Measurements from ENCODE around the gene CARD8. TPM values are rescaled to one million over a fixed set of nuclear protein-coding genes. Genes with fewer than 3 reads are reported as not detected.
A peak's percentile ranks its signal among the peaks of the same experiment; 100 is the strongest.
"Not testable (repeated sequence)": the region's sequence is repeated elsewhere in the genome, so short reads cannot be mapped to it uniquely, and the experiment has no call there.

CARD8 gene
- total RNA-seq, 3 donors from 2014 or later = 22.7 to 41.4 (median 28.8) TPM

- Histone ChIP-seq H3K36me3 (ENCODE audit: low read depth) (no peaks in the 10 kb centered on the region), H3K4me3 (no peak overlapping the region), H3K9me3 (no peaks in the 10 kb centered on the region), H3K4me1 (ENCODE audit: low read depth) (peaks cover 7% of the 10 kb centered on the region)
- DNase-seq (no peak), ATAC-seq (no peak)
- no peak for TF ChIP-seq CTCF (IDR thresholded peaks at IDR 0.05)
- intact Hi-C loops (cut with DNase I, micrococcal nuclease) = no loop called here
These were observed 18.5 kb upstream of the CARD8 start for GRCh38 chr19:48274173-48274572.

- peak; percentile 72 for ATAC-seq
- Histone ChIP-seq H3K4me1 (ENCODE audit: low read depth) (peaks cover 7% of the 10 kb centered on the region), H3K36me3 (ENCODE audit: low read depth) (no peaks in the 10 kb centered on the region), H3K4me3 (no peak overlapping the region), H3K9me3 (no peaks in the 10 kb centered on the region)
- DNase-seq = peak; percentile 22 to 59 (median 37)
- intact Hi-C loops (cut with DNase I, micrococcal nuclease) = no loop called here
- TF ChIP-seq CTCF (IDR thresholded peaks at IDR 0.05) = no peak
These were observed 15.9 kb upstream of the CARD8 start for GRCh38 chr19:48271531-48272151.

DNA sequence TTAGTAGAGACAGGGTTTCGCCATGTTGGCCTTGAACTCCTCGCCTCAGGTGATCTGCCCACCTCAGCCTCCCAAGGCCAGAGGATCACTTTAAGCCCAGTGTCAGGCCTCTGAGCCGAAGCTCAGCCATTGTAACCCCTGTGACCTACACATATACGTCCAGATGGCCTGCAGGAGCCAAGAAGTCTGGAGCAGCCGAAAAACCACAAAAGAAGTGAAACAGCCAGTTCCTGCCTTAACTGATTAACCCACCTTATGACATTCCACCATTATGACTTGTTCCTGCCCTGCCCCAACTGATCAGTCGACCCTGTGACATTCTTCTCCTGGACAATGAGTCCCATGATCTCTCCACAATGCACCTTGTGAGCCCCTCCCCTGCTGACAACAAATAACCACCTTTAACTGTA lies 13.9 kb upstream of the CARD8 start:
- ATAC-seq; H3K36me3 ChIP-seq (ENCODE audit: low read depth); intact Hi-C loops (cut with DNase I, micrococcal nuclease); H3K4me1 ChIP-seq (ENCODE audit: low read depth); H3K9me3 ChIP-seq; DNase-seq; H3K4me3 ChIP-seq: not testable (repeated sequence)

DNA sequence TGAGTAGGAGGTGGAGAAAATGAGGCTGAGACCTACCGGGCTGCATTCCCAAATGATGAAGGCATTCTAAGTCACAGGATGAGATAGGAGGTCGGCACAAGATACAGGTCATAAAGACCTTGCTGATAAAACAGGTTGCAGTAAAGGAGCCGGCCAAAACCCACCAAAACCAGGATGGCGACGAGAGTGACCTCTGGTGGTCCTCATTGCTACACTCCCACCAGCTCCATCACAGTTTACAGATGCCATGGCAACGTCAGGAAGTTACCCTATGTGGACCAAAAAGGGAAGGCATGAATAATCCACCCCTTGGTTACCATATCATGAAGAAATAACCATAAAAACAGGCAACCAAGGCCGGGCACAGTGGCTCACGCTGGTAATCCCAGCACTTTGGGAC lies 9.6 kb upstream of the CARD8 start:
- ATAC-seq; H3K4me3 ChIP-seq; H3K4me1 ChIP-seq (ENCODE audit: low read depth); H3K9me3 ChIP-seq; H3K36me3 ChIP-seq (ENCODE audit: low read depth); intact Hi-C loops (cut with DNase I, micrococcal nuclease); DNase-seq: not testable (repeated sequence)

- H3K4me3 ChIP-seq; H3K9me3 ChIP-seq; ATAC-seq; H3K4me1 ChIP-seq (ENCODE audit: low read depth); H3K36me3 ChIP-seq (ENCODE audit: low read depth); intact Hi-C loops (cut with DNase I, micrococcal nuclease); DNase-seq: not testable (repeated sequence)
These were observed 4.6 kb upstream of the CARD8 start for GRCh38 chr19:48260359-48260714.

DNA sequence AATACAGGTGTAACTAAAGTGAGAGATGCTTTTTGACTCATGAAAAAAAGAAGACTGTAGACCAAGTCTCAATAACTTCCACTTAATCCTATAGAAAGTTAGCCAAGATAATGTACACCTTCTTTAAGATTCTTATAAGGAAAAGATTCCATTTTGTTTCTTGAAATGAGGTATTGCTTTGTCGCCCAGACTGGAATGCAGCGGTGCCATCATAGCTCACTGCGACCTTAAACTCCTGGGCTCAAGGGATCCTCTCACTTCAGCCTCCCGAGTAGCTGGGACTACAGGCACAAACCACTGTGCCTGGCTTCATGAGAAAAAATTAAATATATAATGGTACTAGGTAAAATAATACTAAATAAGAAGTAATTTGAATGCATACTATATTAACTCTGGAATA lies 3.3 kb upstream of the CARD8 start:
- H3K4me3 ChIP-seq; intact Hi-C loops (cut with DNase I, micrococcal nuclease); ATAC-seq; H3K9me3 ChIP-seq; H3K36me3 ChIP-seq (ENCODE audit: low read depth); DNase-seq: not testable (repeated sequence)
- H3K4me1 ChIP-seq (ENCODE audit: low read depth) = peaks cover 12% of the 10 kb centered on the region

DNA sequence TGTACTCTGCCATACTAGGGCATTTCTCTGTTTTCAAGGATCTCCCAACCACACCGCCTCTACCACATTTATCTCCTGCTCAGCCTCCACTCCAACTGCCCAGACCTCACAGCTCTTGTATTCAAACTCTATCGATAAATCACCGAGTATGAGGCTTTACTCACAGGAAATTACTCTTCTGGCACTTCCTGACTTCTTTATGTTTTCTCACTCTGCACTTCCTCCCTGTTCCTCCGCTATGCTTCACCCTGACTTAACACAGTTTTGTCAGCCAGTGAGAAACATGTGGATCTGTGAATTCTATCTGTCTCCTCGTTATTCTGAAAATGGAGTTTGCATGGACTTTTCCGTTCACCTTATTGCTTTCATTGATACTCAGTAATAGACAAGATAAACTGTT lies 2.6 kb upstream of the CARD8 start:
- H3K9me3 ChIP-seq = no peaks in the 10 kb centered on the region
- H3K36me3 ChIP-seq (ENCODE audit: low read depth) = no peaks in the 10 kb centered on the region
- intact Hi-C loops (cut with DNase I, micrococcal nuclease) = no loop called here
- TF ChIP-seq CTCF (IDR thresholded peaks at IDR 0.05) = no peak
- H3K4me3 ChIP-seq = no peak overlapping the region
- ATAC-seq (no peak), DNase-seq (no peak)
- peaks cover 12% of the 10 kb centered on the region for H3K4me1 ChIP-seq (ENCODE audit: low read depth)

DNA sequence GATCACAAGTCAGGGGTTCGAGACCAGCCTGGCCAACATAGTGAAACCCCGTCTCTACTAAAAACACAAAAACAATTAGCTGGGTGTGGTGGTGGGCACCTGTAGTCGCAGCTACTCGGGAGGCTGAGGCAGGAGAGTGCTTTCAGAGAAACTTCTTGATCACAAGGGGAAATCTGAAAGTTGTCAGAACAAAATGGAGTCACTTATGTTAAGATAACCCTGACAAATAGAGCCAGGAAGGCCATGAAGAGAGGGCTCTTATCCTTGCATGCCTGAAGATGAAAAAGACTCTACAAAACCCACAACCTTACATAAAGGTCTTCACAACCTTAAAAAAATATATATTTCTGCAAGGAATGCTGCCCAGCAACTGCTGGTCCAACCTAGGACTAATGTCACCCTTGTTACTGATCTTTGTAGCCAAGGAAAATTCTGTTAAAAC lies 1.2 kb downstream of the CARD8 start:
- H3K9me3 ChIP-seq = no peaks in the 10 kb centered on the region
- intact Hi-C loops (cut with DNase I, micrococcal nuclease) = no loop called here
- no peaks in the 10 kb centered on the region for H3K36me3 ChIP-seq (ENCODE audit: low read depth)
- H3K4me3 ChIP-seq = no peak overlapping the region
- H3K4me1 ChIP-seq (ENCODE audit: low read depth) = peaks cover 12% of the 10 kb centered on the region
- no peak for ATAC-seq
- TF ChIP-seq CTCF (IDR thresholded peaks at IDR 0.05) = no peak
- no peak for DNase-seq

All from mucosa of descending colon (tissue), 3 donors.